ENCODE data around the gene KIAA0319L. TPM values are rescaled to one million over a fixed set of nuclear protein-coding genes. Genes with fewer than 3 reads are reported as not detected.
A peak's percentile ranks its signal among the peaks of the same experiment; 100 is the strongest.

KIAA0319L gene
- polyA plus RNA-seq, 3 donors, result 57.9 to 80.3 (median 64.2) TPM

GRCh38 chr1:35518183-35518582 is 39.0 kb downstream of the KIAA0319L start:
- DNase-seq (ENCODE audit: extremely low read depth in 1 of 11, low read depth in 9 of 11, low spot score in 4 of 11), result no peak

GRCh38 chr1:35511305-35511704 is 45.9 kb downstream of the KIAA0319L start:
- DNase-seq (ENCODE audit: extremely low read depth in 1 of 11, low read depth in 9 of 11, low spot score in 4 of 11), result no peak

- DNase-seq (ENCODE audit: extremely low read depth in 1 of 11, low read depth in 9 of 11, low spot score in 4 of 11), result no peak
Measured at GRCh38 chr1:35509558-35509957, 47.6 kb downstream of the KIAA0319L start.

- no peak for DNase-seq (ENCODE audit: extremely low read depth in 1 of 11, low read depth in 9 of 11, low spot score in 4 of 11)
Measured at GRCh38 chr1:35507947-35508346, 49.3 kb downstream of the KIAA0319L start.

GRCh38 chr1:35506960-35507912 is 50.0 kb downstream of the KIAA0319L start:
- no peak for DNase-seq (ENCODE audit: extremely low read depth in 1 of 11, low read depth in 9 of 11, low spot score in 4 of 11)

- peak in 8 of 11 donors; percentile 7 to 48 (median 19) for DNase-seq (ENCODE audit: extremely low read depth in 1 of 11, low read depth in 9 of 11, low spot score in 4 of 11)
Measured at GRCh38 chr1:35505911-35506798, 51.0 kb downstream of the KIAA0319L start.

- DNase-seq (ENCODE audit: extremely low read depth in 1 of 11, low read depth in 9 of 11, low spot score in 4 of 11), result no peak
Measured at GRCh38 chr1:35502242-35502641, 55.0 kb downstream of the KIAA0319L start.

GRCh38 chr1:35500439-35500838 is 56.8 kb downstream of the KIAA0319L start:
- DNase-seq (ENCODE audit: extremely low read depth in 1 of 11, low read depth in 9 of 11, low spot score in 4 of 11), result no peak

GRCh38 chr1:35499652-35500176 is 57.5 kb downstream of the KIAA0319L start:
- DNase-seq (ENCODE audit: extremely low read depth in 1 of 11, low read depth in 9 of 11, low spot score in 4 of 11), result no peak

- no peak for DNase-seq (ENCODE audit: extremely low read depth in 1 of 11, low read depth in 9 of 11, low spot score in 4 of 11)
Measured at GRCh38 chr1:35499231-35499630, 58.0 kb downstream of the KIAA0319L start.

- no peak for DNase-seq (ENCODE audit: extremely low read depth in 1 of 11, low read depth in 9 of 11, low spot score in 4 of 11)
Measured at GRCh38 chr1:35497571-35497970, 59.6 kb downstream of the KIAA0319L start.

- DNase-seq (ENCODE audit: extremely low read depth in 1 of 11, low read depth in 9 of 11, low spot score in 4 of 11), result no peak
Measured at GRCh38 chr1:35490250-35490649, 67.0 kb downstream of the KIAA0319L start.

- DNase-seq (ENCODE audit: extremely low read depth in 1 of 11, low read depth in 9 of 11, low spot score in 4 of 11), result no peak
Measured at GRCh38 chr1:35488336-35488735, 68.9 kb downstream of the KIAA0319L start.

- no peak for DNase-seq (ENCODE audit: extremely low read depth in 1 of 11, low read depth in 9 of 11, low spot score in 4 of 11)
Measured at GRCh38 chr1:35486858-35487408, 70.3 kb downstream of the KIAA0319L start.

GRCh38 chr1:35481229-35481628 is 76.0 kb downstream of the KIAA0319L start:
- DNase-seq (ENCODE audit: extremely low read depth in 1 of 11, low read depth in 9 of 11, low spot score in 4 of 11), result no peak

- DNase-seq (ENCODE audit: extremely low read depth in 1 of 11, low read depth in 9 of 11, low spot score in 4 of 11), result no peak
Measured at GRCh38 chr1:35477870-35478269, 79.3 kb downstream of the KIAA0319L start.

GRCh38 chr1:35475856-35476674 is 81.1 kb downstream of the KIAA0319L start:
- DNase-seq (ENCODE audit: extremely low read depth in 1 of 11, low read depth in 9 of 11, low spot score in 4 of 11), result no peak

- DNase-seq (ENCODE audit: extremely low read depth in 1 of 11, low read depth in 9 of 11, low spot score in 4 of 11), result no peak
Measured at GRCh38 chr1:35475356-35475755, 81.8 kb downstream of the KIAA0319L start.
